Muscle of back (tissue), 11 donors: ENCODE data around the gene ATXN7. TPM values are rescaled to one million over a fixed set of nuclear protein-coding genes. Genes with fewer than 3 reads are reported as not detected.

Experiments
- DNase-seq, 3 donors: peaks; one replicate each; pipeline versions ENCODE4 v3.0.0 to v3.0.0-alpha.2; 2013
- polyA plus RNA-seq, 10 donors: library from polyadenylated mRNA; unstranded; fragments of 120-200 nt; gene quantifications; one replicate each; pipeline ENCODE4 v1.2.1, GENCODE V29; 2013; ENCODE audit not compliant: insufficient read length in 10 of 10

Gene ATXN7
- polyA plus RNA-seq, 10 donors: 8.9 to 18.3 (median 11.7) TPM

DNA sequence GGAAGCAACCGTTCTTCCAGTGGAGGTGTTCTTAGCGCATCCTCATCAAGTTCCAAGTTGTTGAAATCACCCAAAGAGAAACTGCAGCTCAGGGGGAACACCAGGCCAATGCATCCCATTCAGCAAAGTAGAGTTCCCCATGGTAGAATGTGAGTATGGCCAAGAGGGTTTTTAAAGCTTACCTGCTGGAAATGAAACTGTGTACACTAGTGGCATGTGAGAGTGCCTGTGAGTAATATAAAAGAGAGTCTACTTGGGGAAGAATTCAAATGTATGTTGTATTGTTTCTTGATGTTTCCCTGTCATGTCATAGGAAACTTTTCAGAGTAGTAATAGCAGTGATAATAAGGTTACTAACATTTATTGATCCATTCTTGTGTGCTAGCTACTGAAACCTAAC, 116.4 kb downstream of the ATXN7 start:
- DNase-seq: no peak

DNA sequence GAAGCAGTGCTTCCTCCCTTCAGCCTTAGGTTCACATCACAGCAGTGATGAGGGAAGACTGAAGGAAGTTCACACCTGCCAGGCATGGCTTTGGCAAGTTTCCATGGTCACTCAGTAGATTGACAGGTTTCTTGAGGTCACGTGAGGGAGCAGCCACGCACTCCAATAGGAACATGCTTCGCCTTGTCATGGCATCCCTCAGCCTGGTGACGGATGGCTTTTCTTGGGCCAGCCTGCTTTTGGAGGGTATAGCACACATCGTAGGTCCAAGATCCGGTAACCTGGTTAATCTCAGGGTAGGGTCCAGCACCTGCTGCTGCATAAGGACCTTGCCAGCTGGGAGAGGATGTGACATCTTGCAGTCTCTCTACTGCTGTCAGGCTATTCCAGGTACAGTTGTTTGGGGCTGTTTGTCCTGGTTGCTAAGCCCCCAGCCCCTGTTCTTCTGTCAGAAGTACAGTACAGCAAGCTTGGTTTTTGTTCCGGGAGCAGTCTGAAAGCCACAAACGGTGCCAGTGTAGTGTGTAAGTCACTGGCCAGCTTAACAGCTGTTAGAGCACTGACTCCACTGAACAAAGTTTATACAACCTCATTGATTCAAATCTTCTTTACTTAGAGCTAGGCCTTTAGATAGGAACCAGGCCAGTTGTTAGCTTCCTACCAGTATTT, 117.3 kb downstream of the ATXN7 start:
- no peak for DNase-seq

DNA sequence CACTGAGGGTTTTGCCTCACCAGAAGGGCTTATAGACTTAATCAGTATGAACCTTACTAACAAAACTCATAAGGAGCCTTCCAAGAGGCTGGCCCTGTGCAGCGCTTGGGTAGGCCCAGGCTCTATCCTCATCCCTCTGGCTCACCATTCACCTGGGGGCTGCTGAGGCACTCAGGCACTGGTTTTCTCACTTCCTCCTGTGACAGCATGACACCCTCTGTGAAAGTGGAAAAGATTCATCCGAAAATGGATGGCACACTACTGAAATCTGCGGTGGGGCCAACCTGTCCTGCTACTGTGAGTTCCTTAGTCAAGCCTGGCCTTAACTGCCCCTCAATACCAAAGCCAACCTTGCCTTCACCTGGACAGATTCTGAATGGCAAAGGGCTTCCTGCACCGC, 118.3 kb downstream of the ATXN7 start:
- DNase-seq: no peak

DNA sequence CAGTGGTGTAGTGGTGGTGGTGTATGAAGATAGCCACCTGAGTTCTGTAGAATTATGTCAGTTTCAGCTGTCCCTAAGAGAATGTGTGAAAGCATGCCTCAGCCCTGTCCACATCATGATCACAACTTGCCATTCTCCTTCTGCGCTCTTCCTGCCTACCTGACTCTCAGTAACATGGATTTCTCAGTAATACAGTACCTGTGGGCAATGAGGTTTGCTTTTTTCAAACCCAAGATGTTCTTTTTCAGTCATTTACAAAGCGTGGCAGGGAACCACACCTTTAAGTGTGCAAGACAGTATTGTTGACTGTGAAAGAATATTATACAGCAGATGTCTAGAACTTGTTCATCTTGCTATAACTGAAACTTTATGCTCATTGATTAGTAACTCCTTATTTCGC, 120.7 kb downstream of the ATXN7 start:
- no peak for DNase-seq

DNA sequence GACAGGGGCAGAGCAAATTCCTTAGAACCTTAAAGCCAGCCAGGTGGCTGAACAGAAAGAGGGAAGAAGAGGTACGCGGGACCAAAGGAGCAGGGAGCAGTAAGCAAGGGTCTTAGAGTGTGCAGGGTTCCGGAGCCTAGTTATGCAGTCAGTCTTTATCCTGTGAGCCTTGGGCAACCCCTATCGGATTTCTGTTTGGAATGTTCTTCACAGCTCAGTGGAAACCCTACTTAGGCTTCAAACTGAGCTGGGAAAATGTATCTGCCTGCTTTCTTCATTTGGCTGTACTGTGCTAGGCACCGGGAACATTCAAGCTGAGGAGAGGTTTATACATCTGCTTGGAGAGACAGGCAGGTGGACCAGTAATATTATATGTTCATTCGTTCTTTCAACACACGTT, 122.5 kb downstream of the ATXN7 start:
- DNase-seq: no peak

DNA sequence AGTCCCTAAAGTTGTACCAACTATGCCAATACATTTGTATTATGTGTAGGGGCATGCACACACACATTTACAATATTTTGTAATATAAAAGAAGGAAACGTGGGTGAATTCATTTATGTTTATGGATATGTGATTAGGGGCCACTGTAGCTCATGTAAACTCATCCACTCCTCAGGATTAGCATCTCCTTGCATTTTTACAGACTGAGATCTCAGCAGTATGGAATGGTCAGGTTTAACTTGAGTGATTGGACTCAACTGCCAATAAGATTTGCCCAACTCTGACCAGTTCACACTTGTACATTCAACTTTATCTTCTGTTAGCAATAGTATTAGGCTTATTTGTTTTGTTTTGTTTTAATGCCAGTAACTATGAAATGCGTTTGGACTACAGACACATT, 123.2 kb downstream of the ATXN7 start:
- DNase-seq: no peak

DNA sequence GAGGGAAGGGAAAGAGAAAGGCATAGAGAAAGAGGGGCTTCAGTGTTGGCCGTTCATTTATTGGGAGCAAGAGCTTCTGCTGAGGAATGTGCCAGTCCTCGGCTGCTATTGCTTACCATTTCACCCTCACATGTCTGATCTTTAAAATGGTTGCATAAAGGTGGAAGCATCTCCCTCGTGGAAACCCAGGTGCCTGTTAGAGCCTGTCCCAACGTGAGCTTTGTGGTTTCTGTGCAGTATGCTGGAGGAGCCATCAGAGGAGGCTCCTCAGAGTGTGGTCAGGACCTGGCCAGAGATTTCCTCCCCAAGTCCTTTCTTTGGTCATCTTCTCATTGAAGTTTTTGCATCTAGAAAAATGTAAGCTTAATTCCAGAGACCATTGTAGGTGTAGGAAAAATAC, 125.3 kb downstream of the ATXN7 start:
- DNase-seq: no peak

DNA sequence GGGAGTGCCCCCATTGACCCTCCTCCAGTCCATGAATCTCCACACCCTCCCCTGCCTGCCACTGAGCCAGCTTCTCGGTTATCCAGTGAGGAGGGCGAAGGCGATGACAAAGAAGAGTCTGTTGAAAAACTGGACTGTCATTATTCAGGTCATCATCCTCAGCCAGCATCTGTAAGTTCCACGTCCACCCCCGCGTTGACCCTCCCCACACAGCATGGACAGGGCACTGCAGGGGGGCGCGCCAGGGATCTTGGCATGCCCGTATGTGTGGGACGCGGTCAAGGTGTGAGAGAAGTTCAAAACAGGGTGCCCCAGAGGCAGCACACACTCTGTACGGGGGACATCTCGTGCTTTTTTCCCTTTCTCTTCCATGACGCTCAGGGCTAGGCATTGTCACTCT, 126.5 kb downstream of the ATXN7 start:
- DNase-seq: no peak

DNA sequence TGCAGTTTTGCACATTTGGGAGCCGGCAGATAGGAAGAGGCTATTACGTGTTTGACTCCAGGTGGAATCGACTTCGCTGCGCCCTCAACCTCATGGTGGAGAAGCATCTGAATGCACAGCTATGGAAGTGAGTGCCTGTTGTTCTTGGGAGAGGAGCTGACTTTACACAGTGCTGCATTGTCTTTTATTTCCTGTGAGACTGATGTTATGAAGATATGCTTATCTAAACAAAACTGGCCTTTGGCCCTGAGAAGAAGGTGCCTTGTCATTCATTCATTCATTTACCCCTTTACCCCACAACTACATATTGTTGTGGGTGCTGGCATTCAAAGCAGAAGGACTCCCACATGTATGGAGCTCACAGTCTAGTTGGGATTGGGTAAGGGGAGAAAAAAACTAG, 127.1 kb downstream of the ATXN7 start:
- DNase-seq: no peak

DNA sequence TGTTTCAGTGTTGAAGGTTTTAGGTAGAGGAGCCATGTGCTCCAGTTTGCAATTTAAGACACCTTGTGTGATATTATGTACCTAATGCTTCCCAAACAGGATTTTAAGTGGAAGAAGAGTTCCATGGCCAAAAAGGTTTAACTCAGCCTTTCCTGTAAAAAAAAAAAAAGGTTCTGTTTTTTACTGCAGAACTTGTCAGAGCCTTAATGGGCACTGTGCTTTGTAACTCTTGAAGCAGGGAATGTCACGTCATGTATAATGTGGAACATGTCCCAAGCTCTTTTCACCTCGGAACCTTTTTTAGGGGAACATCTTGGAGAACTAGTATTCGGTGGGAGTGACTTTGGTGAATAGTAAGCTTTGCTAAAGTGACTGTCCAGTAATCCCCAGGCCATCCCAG, 128.0 kb downstream of the ATXN7 start:
- no peak for DNase-seq

DNA sequence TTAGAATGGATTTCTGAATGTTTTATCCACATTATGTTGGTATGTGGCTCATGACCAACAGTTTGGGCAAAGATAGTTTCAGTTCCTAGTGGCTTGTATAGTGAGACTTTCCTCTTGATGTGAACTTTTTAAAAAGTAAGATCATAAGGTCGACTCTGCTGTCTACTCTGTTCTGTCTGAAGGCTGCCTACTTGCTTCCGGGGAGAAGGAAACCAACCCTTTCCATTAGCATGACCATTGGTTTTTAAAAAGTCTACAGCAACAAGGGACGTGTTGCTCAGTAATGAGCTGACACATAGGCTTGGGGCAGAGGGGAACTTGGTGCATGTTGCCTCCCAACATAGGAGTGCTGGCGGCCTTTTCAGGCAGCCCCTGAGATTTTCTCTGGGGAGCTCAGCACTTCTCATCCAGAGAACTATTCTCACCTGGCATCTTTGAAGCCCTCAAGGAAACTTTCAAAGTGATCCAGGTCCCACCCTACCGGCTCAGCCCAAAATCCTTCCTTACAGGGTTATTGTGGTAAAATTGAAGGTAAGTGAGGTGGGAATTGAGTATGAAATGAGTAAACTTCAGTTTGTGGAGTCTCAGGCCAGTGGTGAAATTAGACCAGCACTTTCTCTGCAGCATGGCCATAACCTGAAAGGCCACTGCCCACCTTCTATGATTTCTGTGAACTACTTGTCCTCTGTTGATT, 129.0 kb downstream of the ATXN7 start:
- DNase-seq: no peak

DNA sequence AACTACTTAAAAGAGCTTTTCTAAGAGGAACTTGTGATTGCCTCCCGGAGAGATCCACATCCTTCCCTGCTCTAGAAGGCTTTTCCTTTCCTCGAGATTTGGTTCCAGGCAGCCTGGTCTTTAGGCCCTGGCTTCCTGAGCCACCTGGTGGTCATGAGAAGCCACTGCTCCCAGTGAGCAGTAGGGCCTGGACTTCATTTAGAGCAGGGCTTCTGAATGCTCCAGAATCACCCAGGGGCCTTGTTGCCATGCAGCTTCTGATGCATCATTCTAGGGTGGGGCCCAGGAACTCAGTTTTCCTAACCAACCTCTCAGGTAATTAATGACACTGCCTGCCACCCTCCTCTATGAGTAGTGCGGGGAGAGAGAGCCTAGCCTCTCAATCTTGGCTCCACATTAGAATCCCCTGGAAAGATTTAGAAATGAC, 130.0 kb downstream of the ATXN7 start:
- peak; percentile 71 to 85 (median 78) for DNase-seq

DNA sequence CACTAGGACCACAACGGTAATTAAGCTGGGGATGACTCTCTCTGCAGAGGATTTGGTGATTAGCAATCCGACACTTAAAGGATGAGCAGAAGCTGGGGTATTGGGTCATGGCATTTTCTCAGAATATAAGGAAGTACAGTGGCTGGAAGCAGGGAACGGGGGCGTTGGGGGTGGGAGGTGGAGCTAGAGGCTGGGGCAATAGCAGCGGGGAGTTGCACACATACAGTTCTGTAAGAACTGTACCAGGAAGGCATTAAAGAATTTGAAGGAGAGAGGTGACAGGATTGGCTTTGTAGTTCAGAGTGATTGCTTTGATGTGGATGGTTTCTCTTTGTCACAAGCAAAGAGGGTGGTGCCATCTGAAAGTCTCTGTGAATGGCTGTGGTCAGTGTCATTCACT, 131.4 kb downstream of the ATXN7 start:
- no peak for DNase-seq

DNA sequence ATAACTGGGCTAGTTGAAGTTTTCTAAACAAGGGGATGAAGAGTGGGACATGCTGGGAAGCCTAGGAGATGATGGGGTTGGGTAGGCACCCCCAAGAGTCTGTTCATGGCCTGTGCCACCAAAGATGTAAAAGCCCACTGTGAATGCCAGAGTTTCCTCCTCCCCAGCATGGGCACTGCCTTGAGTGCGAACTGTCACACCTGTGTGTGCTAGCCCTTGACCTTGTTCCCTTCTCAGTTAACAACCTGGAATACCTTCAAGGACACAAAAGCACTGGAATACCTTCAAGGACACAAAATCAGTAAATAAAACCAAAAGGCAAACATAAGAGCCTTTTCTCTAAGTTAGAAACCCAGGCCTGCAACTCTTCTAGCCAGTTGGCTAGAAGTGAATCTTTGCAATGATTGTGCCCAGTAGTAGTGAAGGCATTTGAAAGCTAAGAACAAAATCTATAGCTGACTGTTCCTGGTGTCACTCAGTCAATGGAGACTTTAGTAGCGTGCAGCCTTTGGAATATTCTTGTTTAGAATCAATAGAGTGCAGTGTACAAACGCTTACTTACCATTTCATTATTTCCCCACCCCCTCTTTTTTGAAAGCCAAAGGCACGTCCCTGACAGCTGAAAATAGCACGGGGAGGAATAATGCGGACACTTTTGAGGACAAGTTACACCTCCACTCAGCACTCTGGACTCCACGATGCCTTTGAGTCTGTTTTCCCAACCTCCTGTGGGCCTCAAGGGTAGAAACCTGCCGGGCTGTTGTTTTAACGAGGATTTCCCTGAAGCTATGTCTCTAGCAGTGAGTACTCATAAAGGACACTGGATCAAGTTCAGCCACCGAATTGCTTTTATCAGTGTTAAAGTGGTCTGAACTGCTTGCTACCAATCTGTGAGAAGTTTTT, 135.4 kb downstream of the ATXN7 start:
- DNase-seq: no peak

DNA sequence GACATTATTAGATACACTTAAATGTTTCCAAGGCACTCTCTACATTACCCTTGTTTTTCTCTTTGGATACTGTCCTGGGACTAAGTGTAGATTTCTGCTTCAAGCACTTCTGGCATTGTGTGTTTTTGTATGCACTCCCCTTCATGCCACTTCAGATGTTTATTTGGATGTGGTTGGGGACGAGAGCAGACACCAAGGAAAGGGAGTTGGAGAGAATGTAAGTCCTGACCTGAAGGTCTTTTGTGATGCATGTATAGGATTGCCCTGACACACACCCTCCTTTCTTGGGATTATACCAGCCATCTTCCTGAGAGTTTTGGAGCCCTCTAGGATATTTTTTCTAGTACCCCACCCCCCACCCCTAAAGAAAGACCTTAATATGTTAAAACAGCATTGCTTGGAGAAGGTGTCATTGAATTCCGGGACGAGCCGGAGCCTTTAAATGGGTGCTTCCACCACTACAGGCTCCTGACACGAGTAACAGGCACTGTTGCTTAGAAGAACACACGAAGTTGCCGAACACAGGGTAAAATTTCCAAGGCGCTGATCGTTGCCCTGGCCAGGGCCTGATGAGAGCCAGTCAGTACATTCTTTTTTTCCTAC, 136.9 kb downstream of the ATXN7 start:
- DNase-seq: no peak

DNA sequence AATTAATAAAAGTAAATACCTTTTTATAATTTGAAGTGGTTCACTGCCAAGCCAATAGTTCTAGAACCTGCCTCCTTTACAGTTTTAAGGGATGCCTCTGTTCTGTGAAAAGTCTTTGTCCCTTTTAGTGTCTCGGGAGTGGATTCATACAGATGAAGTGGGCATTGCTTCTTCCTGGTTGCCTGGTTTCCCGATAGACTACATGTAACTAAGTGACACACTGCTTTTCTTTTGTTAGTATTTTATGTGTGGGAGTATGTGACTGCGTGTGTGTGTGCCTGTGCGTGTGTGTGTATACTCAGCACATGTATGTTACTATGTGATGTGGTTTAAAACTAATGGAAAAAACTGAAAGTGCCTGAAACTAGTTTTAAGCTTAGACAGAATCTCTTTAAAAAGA, 138.6 kb downstream of the ATXN7 start:
- DNase-seq: no peak

DNA sequence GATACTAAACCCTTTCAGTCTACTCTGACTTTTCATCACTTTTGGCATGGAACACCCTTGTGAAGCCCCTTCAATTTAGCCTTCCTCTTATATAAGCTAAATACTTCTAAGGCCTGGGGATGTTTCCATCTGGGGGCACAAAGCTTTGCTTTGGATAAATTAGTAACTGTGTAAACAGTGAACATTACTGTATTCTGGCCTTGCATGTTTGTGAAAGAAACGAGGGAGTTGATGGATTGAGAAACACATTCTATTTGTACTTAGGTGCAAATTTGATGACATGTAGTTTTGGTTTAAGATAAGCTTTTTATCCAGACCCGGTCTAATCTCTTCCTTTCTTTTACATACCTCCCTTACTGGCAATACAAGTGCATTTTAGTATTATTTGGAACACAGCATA, 139.9 kb downstream of the ATXN7 start:
- DNase-seq: no peak

DNA sequence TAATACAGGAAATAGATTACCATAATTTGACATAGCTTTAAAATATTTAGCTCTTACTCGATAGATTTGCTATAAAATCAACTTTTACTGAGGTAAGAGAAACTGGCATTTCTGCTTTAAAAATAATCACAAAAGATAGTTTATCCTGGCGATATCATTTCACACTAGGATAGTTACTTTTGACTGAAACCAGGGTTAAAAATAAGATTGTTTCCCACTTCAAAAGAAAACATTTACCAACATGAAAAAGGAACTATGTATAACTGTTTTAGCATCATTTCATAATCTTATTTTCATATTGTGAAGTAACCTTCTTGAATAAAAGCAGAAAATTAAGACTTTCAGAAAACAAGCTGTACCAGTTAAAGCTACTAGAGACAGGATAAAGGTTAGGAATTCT, 144.3 kb downstream of the ATXN7 start:
- no peak for DNase-seq

DNA sequence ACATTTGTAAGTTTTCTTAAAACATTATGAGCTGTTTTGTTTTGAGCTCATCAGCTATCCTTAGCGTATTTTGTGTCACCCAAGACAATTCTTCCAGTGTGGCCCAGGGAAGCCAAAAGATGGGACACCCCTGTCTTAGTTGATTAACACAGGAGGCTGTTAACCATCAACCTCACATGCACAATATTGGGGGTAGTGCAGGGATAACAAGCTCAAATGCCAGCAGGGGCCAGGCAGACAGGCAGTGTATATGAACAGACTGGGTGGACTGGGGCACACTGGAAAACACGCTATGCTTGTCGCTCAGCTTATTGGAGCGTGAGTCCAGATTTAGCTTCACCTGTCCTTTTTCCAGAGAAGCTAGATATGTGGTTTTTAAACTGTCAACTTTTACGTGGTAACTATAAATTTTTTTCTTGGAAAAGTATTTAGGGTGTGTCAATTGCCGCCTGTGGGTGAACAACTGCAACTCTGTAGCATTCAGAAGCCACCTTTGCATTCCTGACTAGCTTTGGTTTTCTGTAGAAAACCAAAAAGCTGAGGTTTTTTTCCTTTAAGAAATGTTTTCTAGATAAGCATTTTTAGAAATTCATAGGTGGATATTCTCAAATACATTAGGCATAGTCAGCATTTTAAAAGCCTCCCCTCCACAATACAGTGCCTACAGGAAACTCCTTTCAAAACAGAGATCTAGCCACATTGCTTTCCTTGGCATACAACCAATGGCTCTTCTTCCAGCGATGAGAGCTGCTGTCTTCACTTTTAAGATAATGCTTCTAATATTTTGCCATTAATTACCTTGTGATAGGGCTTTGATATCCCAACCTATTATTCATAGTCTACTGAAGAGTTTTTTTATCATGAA, 145.1 kb downstream of the ATXN7 start:
- no peak for DNase-seq

DNA sequence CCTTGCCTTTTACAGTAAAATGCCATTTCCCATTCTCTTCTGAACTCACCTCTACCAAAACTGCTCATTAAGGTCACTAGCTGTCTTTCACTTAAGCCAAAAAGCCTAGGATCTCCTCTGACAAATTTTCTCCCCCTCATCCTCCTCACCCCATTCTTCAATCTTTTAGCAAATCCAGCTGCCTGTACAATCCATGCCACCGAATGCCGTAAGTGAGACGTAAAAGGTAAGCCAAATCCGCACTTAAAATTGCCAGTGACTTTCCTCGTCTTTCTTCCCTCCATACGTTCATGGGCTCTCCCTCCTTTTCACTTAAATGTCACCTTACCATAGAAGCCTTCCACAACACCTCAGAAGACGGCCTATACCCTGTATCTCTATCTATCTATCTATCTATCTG, 145.9 kb downstream of the ATXN7 start:
- DNase-seq: no peak

DNA sequence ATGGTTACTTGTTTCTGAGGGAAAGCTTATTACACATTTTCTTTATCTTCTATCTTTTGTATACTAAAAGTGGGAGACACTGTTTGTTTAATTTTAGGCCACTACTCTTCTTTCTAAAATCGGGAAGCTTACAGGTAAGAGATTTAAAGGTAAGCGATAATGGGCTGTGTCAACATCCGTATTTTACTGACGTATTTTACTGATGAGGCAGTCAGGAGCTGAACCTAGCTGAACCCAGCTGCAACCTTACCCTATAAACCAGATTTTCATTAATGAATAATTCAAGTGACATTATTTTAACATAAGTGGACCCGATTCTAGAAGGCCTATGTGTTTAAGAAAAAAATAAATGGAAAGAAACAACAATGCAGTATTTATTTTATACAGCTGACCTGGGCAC, 146.5 kb downstream of the ATXN7 start:
- no peak for DNase-seq
